ENCODE measurements around the gene DAPK1.

The DAPK1 gene

GRCh38 chr9:87613265-87614111 lies 115.8 kb downstream of the DAPK1 start:
- no peak for DNase-seq (ENCODE audit: low read depth in 2 of 2)

GRCh38 chr9:87614397-87614796 lies 116.7 kb downstream of the DAPK1 start:
- no peak for DNase-seq (ENCODE audit: low read depth in 2 of 2)

GRCh38 chr9:87615136-87615535 lies 117.5 kb downstream of the DAPK1 start:
- DNase-seq (ENCODE audit: low read depth in 2 of 2): no peak

GRCh38 chr9:87615547-87616148 lies 118.0 kb downstream of the DAPK1 start:
- no peak for DNase-seq (ENCODE audit: low read depth in 2 of 2)

- no peak for DNase-seq (ENCODE audit: low read depth in 2 of 2)
Measured at GRCh38 chr9:87618226-87618625, 120.6 kb downstream of the DAPK1 start.

GRCh38 chr9:87618931-87619330 lies 121.3 kb downstream of the DAPK1 start:
- no peak for DNase-seq (ENCODE audit: low read depth in 2 of 2)

GRCh38 chr9:87619346-87619745 lies 121.7 kb downstream of the DAPK1 start:
- no peak for DNase-seq (ENCODE audit: low read depth in 2 of 2)

GRCh38 chr9:87620731-87621322 lies 123.2 kb downstream of the DAPK1 start:
- no peak for DNase-seq (ENCODE audit: low read depth in 2 of 2)

GRCh38 chr9:87622098-87622497 lies 124.4 kb downstream of the DAPK1 start:
- DNase-seq (ENCODE audit: low read depth in 2 of 2): no peak

GRCh38 chr9:87622923-87623322 lies 125.3 kb downstream of the DAPK1 start:
- DNase-seq (ENCODE audit: low read depth in 2 of 2): no peak

- DNase-seq (ENCODE audit: low read depth in 2 of 2): no peak
Measured at GRCh38 chr9:87628346-87628745, 130.7 kb downstream of the DAPK1 start.

- no peak for DNase-seq (ENCODE audit: low read depth in 2 of 2)
Measured at GRCh38 chr9:87629104-87629503, 131.4 kb downstream of the DAPK1 start.

- DNase-seq (ENCODE audit: low read depth in 2 of 2): no peak
Measured at GRCh38 chr9:87630266-87630665, 132.6 kb downstream of the DAPK1 start.

- DNase-seq (ENCODE audit: low read depth in 2 of 2): no peak
Measured at GRCh38 chr9:87630846-87631245, 133.2 kb downstream of the DAPK1 start.

GRCh38 chr9:87635656-87636501 lies 138.2 kb downstream of the DAPK1 start:
- no peak for DNase-seq (ENCODE audit: low read depth in 2 of 2)

GRCh38 chr9:87638292-87638691 lies 140.6 kb downstream of the DAPK1 start:
- DNase-seq (ENCODE audit: low read depth in 2 of 2): no peak

GRCh38 chr9:87639949-87640348 lies 142.3 kb downstream of the DAPK1 start:
- no peak for DNase-seq (ENCODE audit: low read depth in 2 of 2)

- DNase-seq (ENCODE audit: low read depth in 2 of 2): no peak
Measured at GRCh38 chr9:87640385-87640795, 142.7 kb downstream of the DAPK1 start.

GRCh38 chr9:87641067-87641466 lies 143.4 kb downstream of the DAPK1 start:
- no peak for DNase-seq (ENCODE audit: low read depth in 2 of 2)

GRCh38 chr9:87642330-87643106 lies 144.9 kb downstream of the DAPK1 start:
- DNase-seq (ENCODE audit: low read depth in 2 of 2): no peak

- DNase-seq (ENCODE audit: low read depth in 2 of 2): no peak
Measured at GRCh38 chr9:87643107-87643650, 145.5 kb downstream of the DAPK1 start.
